ENCODE data around the gene GPR62. TPM values are rescaled to one million over a fixed set of nuclear protein-coding genes. Genes with fewer than 3 reads are reported as not detected.
"Not testable (repeated sequence)": the region's sequence is repeated elsewhere in the genome, so short reads cannot be mapped to it uniquely, and the experiment has no call there.

GPR62 gene
- total RNA-seq, 1 experiment from 2014 or later = not detected

DNA sequence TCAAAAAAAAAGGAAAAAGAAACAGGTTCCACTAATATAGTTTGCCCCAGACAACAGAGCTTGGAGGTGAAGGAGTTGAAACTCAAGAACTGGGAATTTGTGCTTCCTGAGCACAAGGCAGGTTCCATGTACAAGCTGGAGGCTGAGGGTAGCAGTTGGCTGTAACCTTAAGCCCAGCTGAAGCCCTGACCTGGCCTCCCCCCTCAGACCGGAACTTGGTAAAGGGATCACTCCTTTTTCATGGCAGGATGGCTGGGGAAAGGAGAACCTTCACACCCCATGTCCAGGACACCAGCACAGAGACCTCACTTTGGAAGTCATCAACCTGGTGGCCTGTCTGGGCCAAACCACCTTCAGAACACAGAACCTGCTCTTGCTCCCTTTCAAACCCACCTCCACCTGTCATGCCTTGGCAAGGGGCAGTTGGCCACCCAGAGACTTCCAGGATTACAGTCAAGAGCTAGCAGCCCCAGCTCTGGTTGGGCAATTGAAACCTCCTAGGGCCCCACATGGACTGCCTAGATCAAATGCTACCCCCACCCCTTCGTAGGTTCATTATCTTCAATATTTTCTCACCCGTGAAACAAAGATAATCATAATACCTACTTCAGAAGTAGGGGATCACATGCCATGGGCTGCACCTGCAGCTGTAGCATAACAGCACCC is 37.0 kb downstream of the GPR62 start:
- Histone ChIP-seq H3K4me3 (no peak overlapping the region), H3K27me3 (ENCODE audit: insufficient read depth, low read depth) (no peaks in the 10 kb centered on the region), H3K4me1 (replicated peaks; ENCODE audit: insufficient read depth) (peaks cover 11% of the 10 kb centered on the region), H3K9me3 (ENCODE audit: insufficient read depth, low read depth) (no peaks in the 10 kb centered on the region), H3F3A (ENCODE audit: insufficient read depth, low read depth) (peaks cover 71% of the 10 kb centered on the region), H2AFZ (no peak overlapping the region), H3K4me2 (no peak overlapping the region), H3K27ac (no peak overlapping the region), H3K36me3 (ENCODE audit: low read depth) (peaks cover 24% of the 10 kb centered on the region), H4K20me1 (ENCODE audit: insufficient read depth) (0 out of 2 replicates have a peak, but pooled peaks cover 10% of the 10 kb centered on the region), H3K9me2 (ENCODE audit: insufficient read depth) (no peaks in the 10 kb centered on the region), H3K79me2 (ENCODE audit: low read depth) (peaks cover 35% of the 10 kb centered on the region)
- TF ChIP-seq, protein P1, sequence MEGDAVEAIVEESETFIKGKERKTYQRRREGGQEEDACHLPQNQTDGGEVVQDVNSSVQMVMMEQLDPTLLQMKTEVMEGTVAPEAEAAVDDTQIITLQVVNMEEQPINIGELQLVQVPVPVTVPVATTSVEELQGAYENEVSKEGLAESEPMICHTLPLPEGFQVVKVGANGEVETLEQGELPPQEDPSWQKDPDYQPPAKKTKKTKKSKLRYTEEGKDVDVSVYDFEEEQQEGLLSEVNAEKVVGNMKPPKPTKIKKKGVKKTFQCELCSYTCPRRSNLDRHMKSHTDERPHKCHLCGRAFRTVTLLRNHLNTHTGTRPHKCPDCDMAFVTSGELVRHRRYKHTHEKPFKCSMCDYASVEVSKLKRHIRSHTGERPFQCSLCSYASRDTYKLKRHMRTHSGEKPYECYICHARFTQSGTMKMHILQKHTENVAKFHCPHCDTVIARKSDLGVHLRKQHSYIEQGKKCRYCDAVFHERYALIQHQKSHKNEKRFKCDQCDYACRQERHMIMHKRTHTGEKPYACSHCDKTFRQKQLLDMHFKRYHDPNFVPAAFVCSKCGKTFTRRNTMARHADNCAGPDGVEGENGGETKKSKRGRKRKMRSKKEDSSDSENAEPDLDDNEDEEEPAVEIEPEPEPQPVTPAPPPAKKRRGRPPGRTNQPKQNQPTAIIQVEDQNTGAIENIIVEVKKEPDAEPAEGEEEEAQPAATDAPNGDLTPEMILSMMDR (conservative IDR thresholded peaks at IDR 0.05) = no peak
- TF ChIP-seq EZH2 (IDR thresholded peaks at IDR 0.05; ENCODE audit: low read depth) = no peak
- DNase-seq = no peak
- POLR2A ChIA-PET (ENCODE audit: unreplicated experiment) = interaction anchor here (0.6 to 0.7 kb wide), 3 partner anchors 9 to 60 kb away, joined by 3 to 5 read pairs (median 4); partner anchors contain the start of gene PCBP4
- intact Hi-C loops (cut with micrococcal nuclease; ENCODE audit: unreplicated experiment) = no loop called here
- no TSS peak for BruUV-seq (replicated peaks)
- CTCF ChIA-PET = no interaction called here

DNA sequence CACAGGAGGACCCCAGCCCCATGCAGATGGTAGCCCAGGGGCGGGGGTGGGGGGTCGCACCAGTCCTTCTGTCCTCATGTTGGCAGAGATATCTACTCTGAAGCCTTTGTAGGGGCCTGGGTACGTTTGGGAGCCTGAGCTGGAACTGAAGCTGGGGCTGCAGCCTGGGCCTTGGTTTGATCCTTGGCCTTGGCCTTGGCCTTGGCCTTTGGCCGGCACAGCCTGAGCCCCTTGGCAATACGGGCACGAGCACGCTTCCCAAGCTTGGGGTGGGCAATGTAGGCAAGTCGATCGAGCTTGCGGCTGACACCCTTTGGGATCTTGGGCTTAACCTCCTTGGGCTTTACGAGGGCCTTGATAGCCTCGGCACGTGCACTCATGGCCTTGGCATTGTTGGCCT is 38.5 kb downstream of the GPR62 start:
- H3K27ac ChIP-seq; H3K9me2 ChIP-seq (ENCODE audit: insufficient read depth); DNase-seq; H3K9me3 ChIP-seq (ENCODE audit: insufficient read depth, low read depth); H4K20me1 ChIP-seq (ENCODE audit: insufficient read depth); BruUV-seq (replicated peaks); H3K4me3 ChIP-seq; intact Hi-C loops (cut with micrococcal nuclease; ENCODE audit: unreplicated experiment); H3K27me3 ChIP-seq (ENCODE audit: insufficient read depth, low read depth); POLR2A ChIA-PET (ENCODE audit: unreplicated experiment); CTCF ChIA-PET; H2AFZ ChIP-seq: not testable (repeated sequence)
- H3K79me2 ChIP-seq (ENCODE audit: low read depth) = peaks cover 35% of the 10 kb centered on the region
- peaks cover 24% of the 10 kb centered on the region for H3K36me3 ChIP-seq (ENCODE audit: low read depth)
- H3F3A ChIP-seq (ENCODE audit: insufficient read depth, low read depth) = peaks cover 67% of the 10 kb centered on the region
- H3K4me1 ChIP-seq (replicated peaks; ENCODE audit: insufficient read depth) = peaks cover 19% of the 10 kb centered on the region
- peak overlapping the region; percentile 100; the same call in 1 of the 2 replicates for H3K4me2 ChIP-seq

DNA sequence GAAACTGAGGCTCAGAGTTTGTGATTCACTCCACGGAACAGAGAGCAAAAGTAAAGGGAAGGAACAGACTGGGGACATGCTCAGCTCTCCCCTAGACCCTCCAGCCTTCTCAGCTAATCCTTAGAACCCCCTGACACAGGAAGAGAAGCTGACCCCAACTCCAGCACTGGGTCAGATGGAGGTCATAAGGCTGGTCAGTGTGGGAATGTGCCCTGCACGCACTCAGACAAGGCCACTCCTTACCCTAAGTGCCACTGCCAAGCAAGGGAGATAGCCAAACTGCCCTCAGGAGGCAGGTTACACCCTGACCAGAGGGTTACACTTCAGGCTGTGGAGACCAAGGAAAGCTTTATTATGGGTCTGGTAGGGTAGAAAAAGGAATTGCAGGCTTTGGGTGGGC is 39.3 kb downstream of the GPR62 start:
- Histone ChIP-seq H3K9me3 (ENCODE audit: insufficient read depth, low read depth) (no peaks in the 10 kb centered on the region), H3K9me2 (ENCODE audit: insufficient read depth) (no peaks in the 10 kb centered on the region), H3K4me1 (replicated peaks; ENCODE audit: insufficient read depth) (peaks cover 20% of the 10 kb centered on the region), H3K4me2 (peak overlapping the region; percentile 100), H2AFZ (no peak overlapping the region), H3K27me3 (ENCODE audit: insufficient read depth, low read depth) (no peaks in the 10 kb centered on the region), H4K20me1 (ENCODE audit: insufficient read depth) (0 out of 2 replicates have a peak, but pooled peaks cover 10% of the 10 kb centered on the region), H3K4me3 (peak overlapping the region; percentile 100), H3K36me3 (ENCODE audit: low read depth) (peaks cover 24% of the 10 kb centered on the region), H3K79me2 (ENCODE audit: low read depth) (peaks cover 35% of the 10 kb centered on the region), H3F3A (ENCODE audit: insufficient read depth, low read depth) (peaks cover 64% of the 10 kb centered on the region), H3K27ac (peak overlapping the region; percentile 95; the same call in 1 of the 2 replicates)
- CTCF ChIA-PET = no interaction called here
- TSS peak; percentile 48 for BruUV-seq (replicated peaks)
- POLR2A ChIA-PET (ENCODE audit: unreplicated experiment) = interaction anchor here (0.6 kb wide), 1 partner anchor 139 kb away, joined by 3 read pairs; no protein-coding TSS in a partner anchor
- TF ChIP-seq, protein P1 (conservative IDR thresholded peaks at IDR 0.05) = no peak
- no peak for DNase-seq
- intact Hi-C loops (cut with micrococcal nuclease; ENCODE audit: unreplicated experiment) = no loop called here
